HAP-1 (cell line): ENCODE results near the gene CLMN.

ENCODE experiments used
- DNase-seq, 2 experiments: peaks; one replicate each; pipeline ENCODE4 v3.0.0-alpha.2; 2016 to 2020; ENCODE audit warnings: low spot score in 2 of 2
- H3K27me3 ChIP-seq: fragments of 250-450 bp; sonication (Bioruptor Pico); 2 replicates; pipeline ENCODE4 v1.5.1; 2020; ENCODE audit warnings: low read depth, mild to moderate bottlenecking, moderate library complexity
- H3K36me3 ChIP-seq: fragments of 250-450 bp; sonication (Bioruptor Pico); replicated peaks from 2 replicates; pipeline ENCODE4 v1.5.1; 2020; ENCODE audit warnings: mild to moderate bottlenecking
- H3K4me1 ChIP-seq: fragments of 250-450 bp; sonication (Bioruptor Pico); 2 replicates; pipeline ENCODE4 v1.5.1; 2020; ENCODE audit warnings: mild to moderate bottlenecking
- H3K4me3 ChIP-seq: fragments of 250-450 bp; sonication (Bioruptor Pico); 2 replicates; pipeline ENCODE4 v1.5.1; 2020; ENCODE audit warnings: mild to moderate bottlenecking, moderate library complexity
- H3K9me3 ChIP-seq: fragments of 250-450 bp; sonication (Bioruptor Pico); 2 replicates; pipeline ENCODE4 v1.5.1; 2020; ENCODE audit warnings: mild to moderate bottlenecking, moderate library complexity
- in situ Hi-C: fragments of 300-500 bp; cut with MboI; formaldehyde crosslinking; loops from 3 replicates; pipeline ENCODE4 v1.14.3; 2020; ENCODE audit warnings: low sequenced_read_pairs, inconsistent platforms, mixed read lengths

CLMN gene

GRCh38 chr14:95322651-95323050, 2.9 kb upstream of the CLMN start:
- DNase-seq, result no peak

GRCh38 chr14:95321693-95322455, 2.2 kb upstream of the CLMN start:
- in situ Hi-C loops, result no loop called here
- no peak for DNase-seq
- Histone ChIP-seq H3K4me3 (no peak overlapping the region), H3K36me3 (no peaks in the 10 kb centered on the region), H3K27me3 (0 out of 2 replicates have a peak, but pooled peaks cover 5% of the 10 kb centered on the region), H3K4me1 (no peaks in the 10 kb centered on the region), H3K9me3 (no peaks in the 10 kb centered on the region)

More at GRCh38 chr14:95322651-95323050, 2.9 kb upstream of the CLMN start:
- Histone ChIP-seq H3K4me3 (no peak overlapping the region), H3K36me3 (no peaks in the 10 kb centered on the region), H3K9me3 (no peaks in the 10 kb centered on the region), H3K27me3 (0 out of 2 replicates have a peak, but pooled peaks cover 5% of the 10 kb centered on the region), H3K4me1 (no peaks in the 10 kb centered on the region)
- in situ Hi-C loops, result no loop called here

- H3K36me3 ChIP-seq, result no peaks in the 10 kb centered on the region
- DNase-seq, result no peak
- no peaks in the 10 kb centered on the region for H3K9me3 ChIP-seq
- 0 out of 2 replicates have a peak, but pooled peaks cover 3% of the 10 kb centered on the region for H3K27me3 ChIP-seq
- no peaks in the 10 kb centered on the region for H3K4me1 ChIP-seq
- in situ Hi-C loops, result no loop called here
- H3K4me3 ChIP-seq, result no peak overlapping the region
Measured at GRCh38 chr14:95320955-95321600, 1.4 kb upstream of the CLMN start.

- no peaks in the 10 kb centered on the region for H3K27me3 ChIP-seq
- H3K4me3 ChIP-seq, result peak overlapping the region; percentile 26
Measured at GRCh38 chr14:95320078-95320895, 579 bp upstream of the CLMN start.

GRCh38 chr14:95318399-95319311, 1.1 kb downstream of the CLMN start:
- in situ Hi-C loops, result no loop called here
- Histone ChIP-seq H3K27me3 (no peaks in the 10 kb centered on the region), H3K4me3 (peak overlapping the region; percentile 44), H3K4me1 (no peaks in the 10 kb centered on the region), H3K9me3 (no peaks in the 10 kb centered on the region), H3K36me3 (no peaks in the 10 kb centered on the region)
- no peak for DNase-seq

More at GRCh38 chr14:95320078-95320895, 579 bp upstream of the CLMN start:
- no peaks in the 10 kb centered on the region for H3K36me3 ChIP-seq
- in situ Hi-C loops, result no loop called here
- no peaks in the 10 kb centered on the region for H3K9me3 ChIP-seq
- peak in 1 of 2 experiments; percentile 4 for DNase-seq
- H3K4me1 ChIP-seq, result no peaks in the 10 kb centered on the region

- no peaks in the 10 kb centered on the region for H3K9me3 ChIP-seq
- in situ Hi-C loops, result no loop called here
- no peak overlapping the region for H3K4me3 ChIP-seq
- H3K27me3 ChIP-seq, result no peaks in the 10 kb centered on the region
- no peak for DNase-seq
- H3K4me1 ChIP-seq, result no peaks in the 10 kb centered on the region
- H3K36me3 ChIP-seq, result no peaks in the 10 kb centered on the region
Measured at GRCh38 chr14:95317817-95318343, 1.8 kb downstream of the CLMN start.

GRCh38 chr14:95316821-95317220, 2.9 kb downstream of the CLMN start:
- H3K4me3 ChIP-seq, result no peak overlapping the region
- in situ Hi-C loops, result no loop called here
- DNase-seq, result no peak
- no peaks in the 10 kb centered on the region for H3K36me3 ChIP-seq
- no peaks in the 10 kb centered on the region for H3K4me1 ChIP-seq
- H3K9me3 ChIP-seq, result no peaks in the 10 kb centered on the region
- no peaks in the 10 kb centered on the region for H3K27me3 ChIP-seq

- in situ Hi-C loops, result no loop called here
- DNase-seq, result no peak
- H3K4me1 ChIP-seq, result no peaks in the 10 kb centered on the region
- no peaks in the 10 kb centered on the region for H3K36me3 ChIP-seq
- H3K27me3 ChIP-seq, result no peaks in the 10 kb centered on the region
- no peaks in the 10 kb centered on the region for H3K9me3 ChIP-seq
- H3K4me3 ChIP-seq, result no peak overlapping the region
Measured at GRCh38 chr14:95315579-95315978, 4.1 kb downstream of the CLMN start.

GRCh38 chr14:95315156-95315555, 4.6 kb downstream of the CLMN start:
- Histone ChIP-seq H3K9me3 (no peaks in the 10 kb centered on the region), H3K36me3 (no peaks in the 10 kb centered on the region), H3K4me1 (no peaks in the 10 kb centered on the region), H3K27me3 (no peaks in the 10 kb centered on the region), H3K4me3 (no peak overlapping the region)
- DNase-seq, result no peak
- in situ Hi-C loops, result no loop called here

GRCh38 chr14:95314609-95315008, 5.1 kb downstream of the CLMN start:
- in situ Hi-C loops, result no loop called here
- Histone ChIP-seq H3K4me1 (no peaks in the 10 kb centered on the region), H3K9me3 (no peaks in the 10 kb centered on the region), H3K4me3 (no peak overlapping the region), H3K36me3 (no peaks in the 10 kb centered on the region), H3K27me3 (no peaks in the 10 kb centered on the region)
- no peak for DNase-seq

GRCh38 chr14:95313707-95314106, 6.0 kb downstream of the CLMN start:
- DNase-seq, result no peak
- Histone ChIP-seq H3K4me1 (no peaks in the 10 kb centered on the region), H3K27me3 (no peaks in the 10 kb centered on the region), H3K36me3 (no peaks in the 10 kb centered on the region), H3K4me3 (no peak overlapping the region), H3K9me3 (no peaks in the 10 kb centered on the region)
- in situ Hi-C loops, result no loop called here

GRCh38 chr14:95313190-95313589, 6.5 kb downstream of the CLMN start:
- DNase-seq, result no peak
- Histone ChIP-seq H3K4me3 (no peak overlapping the region), H3K36me3 (no peaks in the 10 kb centered on the region), H3K4me1 (no peaks in the 10 kb centered on the region), H3K27me3 (no peaks in the 10 kb centered on the region), H3K9me3 (no peaks in the 10 kb centered on the region)
- in situ Hi-C loops, result no loop called here

GRCh38 chr14:95312311-95312710, 7.4 kb downstream of the CLMN start:
- Histone ChIP-seq H3K4me3 (no peak overlapping the region), H3K27me3 (no peaks in the 10 kb centered on the region), H3K36me3 (no peaks in the 10 kb centered on the region), H3K9me3 (no peaks in the 10 kb centered on the region), H3K4me1 (no peaks in the 10 kb centered on the region)
- in situ Hi-C loops, result no loop called here
- DNase-seq, result no peak
